WTC11 (cell line): ENCODE results near the gene GET4. TPM values are rescaled to one million over a fixed set of nuclear protein-coding genes. Genes with fewer than 3 reads are reported as not detected.

Experiments used
- ATAC-seq: fragments of 200-7000 bp; cut with Tn5 transposase; 2 replicates; pipeline ENCODE4 v1.10.0; 2021; ENCODE audit warnings: mild to moderate bottlenecking, moderate library complexity
- CTCF ChIA-PET: fragments of 300-600 bp; sonication (Branson Sonifier 250); formaldehyde crosslinking; loops from one replicate; lab custom pipeline; 2021; ENCODE audit warnings: antibody characterized with exemption; lab: Charles Lee
- POLR2A ChIA-PET: fragments of 350-600 bp; sonication (Branson Sonifier 250); formaldehyde crosslinking; loops from one replicate; lab custom pipeline; 2021; ENCODE audit warnings: antibody characterized with exemption; lab: Charles Lee
- DNase-seq: peaks from one replicate; pipeline ENCODE4 v3.0.0; 2021; ENCODE audit warnings: low spot score
- H3K27ac Mint-ChIP-seq: 2 replicates; pipeline ENCODE4 v1.8.0; 2021; ENCODE audit warnings: mixed read lengths
- H3K27me3 Mint-ChIP-seq: 2 replicates; pipeline ENCODE4 v1.8.0; 2021; ENCODE audit warnings: low read depth, mild to moderate bottlenecking, moderate library complexity, mixed read lengths
- H3K36me3 Mint-ChIP-seq: 2 replicates; pipeline ENCODE4 v1.8.0; 2021; ENCODE audit warnings: mixed read lengths
- H3K4me1 Mint-ChIP-seq: 2 replicates; pipeline ENCODE4 v1.8.0; 2022; ENCODE audit warnings: mixed read lengths
- H3K4me3 Mint-ChIP-seq: 2 replicates; pipeline ENCODE4 v1.8.0; 2021; ENCODE audit warnings: mild to moderate bottlenecking, moderate library complexity, mixed read lengths
- H3K9me3 Mint-ChIP-seq: 2 replicates; pipeline ENCODE4 v1.8.0; 2021; ENCODE audit warnings: mixed read lengths
- CREB1 ChIP-seq: sonication (generic); formaldehyde crosslinking; IDR thresholded peaks from 2 replicates; pipeline ENCODE4 v1.8.0; 2023; ENCODE audit warnings: mild to moderate bottlenecking, missing genetic modification reagents
- EMX1 ChIP-seq: fragments of 250-450 bp; sonication (Bioruptor Pico); IDR thresholded peaks from 2 replicates; pipeline ENCODE4 v1.8.0; 2021; ENCODE audit warnings: mild to moderate bottlenecking
- ESRRA ChIP-seq: sonication (generic); formaldehyde crosslinking; IDR thresholded peaks from 2 replicates; pipeline ENCODE4 v1.8.1; 2022; ENCODE audit warnings: mild to moderate bottlenecking, missing genetic modification reagents, borderline replicate concordance
- ETV6 ChIP-seq: sonication (generic); formaldehyde crosslinking; IDR thresholded peaks from 2 replicates; pipeline ENCODE4 v1.8.1; 2022; ENCODE audit warnings: mild to moderate bottlenecking, missing genetic modification reagents
- FOXP1 ChIP-seq: sonication (generic); formaldehyde crosslinking; IDR thresholded peaks from 2 replicates; pipeline ENCODE4 v1.8.0; 2022; ENCODE audit warnings: missing genetic modification reagents, mild to moderate bottlenecking, moderate library complexity, borderline replicate concordance
- HMGA2 ChIP-seq: fragments of 250-450 bp; sonication (Bioruptor Pico); IDR thresholded peaks from 2 replicates; pipeline ENCODE4 v1.4.0; 2021; ENCODE audit warnings: mild to moderate bottlenecking, moderate library complexity
- JUN ChIP-seq: sonication (generic); formaldehyde crosslinking; IDR thresholded peaks from 2 replicates; pipeline ENCODE4 v1.8.0; 2023; ENCODE audit warnings: mild to moderate bottlenecking, missing genetic modification reagents
- KAT7 ChIP-seq: sonication (generic); formaldehyde crosslinking; IDR thresholded peaks from 2 replicates; pipeline ENCODE4 v1.8.1; 2023; ENCODE audit warnings: missing genetic modification reagents, mild to moderate bottlenecking, borderline replicate concordance
- PRRX2 ChIP-seq: fragments of 250-450 bp; sonication (Bioruptor Pico); IDR thresholded peaks from 2 replicates; pipeline ENCODE4 v1.8.0; 2021; ENCODE audit warnings: mild to moderate bottlenecking
- TP53 ChIP-seq: sonication (generic); formaldehyde crosslinking; IDR thresholded peaks from 2 replicates; pipeline ENCODE4 v1.8.1; 2023; ENCODE audit warnings: mild to moderate bottlenecking, missing genetic modification reagents
- ZNF263 ChIP-seq: sonication (generic); formaldehyde crosslinking; IDR thresholded peaks from 2 replicates; pipeline ENCODE4 v1.8.1; 2022; ENCODE audit warnings: low read depth, mild to moderate bottlenecking, moderate library complexity, missing genetic modification reagents
- total RNA-seq: library from RNA; stranded (reverse); gene quantifications from 3 replicates; pipeline ENCODE4 v1.2.3, GENCODE V29; 2021
- TF ChIP-seq, protein P1 (sequence below): fragments of 200-600 bp; IDR thresholded peaks from 2 replicates; pipeline ENCODE4 v1.8.0; 2022; ENCODE audit warnings: antibody characterized with exemption
- TF ChIP-seq, protein P2 (sequence below): sonication (generic); formaldehyde crosslinking; IDR thresholded peaks from 2 replicates; pipeline ENCODE4 v1.8.1; 2022; ENCODE audit warnings: low read depth, mild to moderate bottlenecking, moderate library complexity, missing genetic modification reagents, borderline replicate concordance
- TF ChIP-seq, protein P3 (sequence below): sonication (generic); formaldehyde crosslinking; IDR thresholded peaks from 2 replicates; pipeline ENCODE4 v1.8.1; 2022; ENCODE audit warnings: mild to moderate bottlenecking, moderate library complexity, missing genetic modification reagents
- TF ChIP-seq, protein P4 (sequence below): sonication (generic); formaldehyde crosslinking; IDR thresholded peaks from 2 replicates; pipeline ENCODE4 v1.8.1; 2022; ENCODE audit warnings: low read depth, missing genetic modification reagents, borderline replicate concordance
- TF ChIP-seq, protein P5 (sequence below): sonication (generic); formaldehyde crosslinking; IDR thresholded peaks from 2 replicates; pipeline ENCODE4 v1.8.0; 2022; ENCODE audit warnings: mild to moderate bottlenecking, missing genetic modification reagents

Gene GET4
- total RNA-seq, 1 experiment from 2014 or later: 73.0 TPM

DNA sequence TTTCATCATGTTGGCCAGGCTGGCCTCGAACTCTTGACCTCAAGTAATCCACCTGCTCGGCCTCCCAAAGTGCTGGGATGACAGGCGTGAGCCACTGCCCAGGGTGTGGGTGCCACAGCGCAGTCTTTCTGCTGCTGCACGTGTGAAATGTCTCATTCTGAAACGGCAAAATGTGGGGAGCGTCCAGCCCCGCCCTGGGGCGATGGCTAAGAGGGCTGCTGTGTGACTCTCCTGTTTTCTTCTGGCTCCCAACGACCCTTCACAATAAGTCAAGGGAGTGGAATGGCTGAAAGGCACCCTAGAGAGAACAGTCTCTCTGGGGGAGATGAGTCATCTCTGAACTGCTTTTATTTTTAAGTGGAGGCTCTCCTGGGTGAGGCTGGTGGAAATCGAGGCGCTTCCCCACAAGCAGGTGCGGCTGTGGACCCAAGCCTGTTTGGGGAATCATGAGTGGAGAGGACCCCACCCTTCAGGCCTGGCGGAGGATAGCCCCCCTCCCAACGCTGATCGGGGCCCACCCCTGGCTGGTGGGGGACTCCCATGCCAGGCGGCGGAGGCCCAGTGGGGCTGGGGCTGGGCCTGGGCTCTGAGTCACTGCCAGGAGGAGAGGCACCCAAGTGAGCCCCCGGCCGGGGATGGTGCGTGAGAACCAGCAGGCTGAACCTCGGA lies 60.2 kb downstream of the GET4 start (continued):
- TF ChIP-seq, protein P1, sequence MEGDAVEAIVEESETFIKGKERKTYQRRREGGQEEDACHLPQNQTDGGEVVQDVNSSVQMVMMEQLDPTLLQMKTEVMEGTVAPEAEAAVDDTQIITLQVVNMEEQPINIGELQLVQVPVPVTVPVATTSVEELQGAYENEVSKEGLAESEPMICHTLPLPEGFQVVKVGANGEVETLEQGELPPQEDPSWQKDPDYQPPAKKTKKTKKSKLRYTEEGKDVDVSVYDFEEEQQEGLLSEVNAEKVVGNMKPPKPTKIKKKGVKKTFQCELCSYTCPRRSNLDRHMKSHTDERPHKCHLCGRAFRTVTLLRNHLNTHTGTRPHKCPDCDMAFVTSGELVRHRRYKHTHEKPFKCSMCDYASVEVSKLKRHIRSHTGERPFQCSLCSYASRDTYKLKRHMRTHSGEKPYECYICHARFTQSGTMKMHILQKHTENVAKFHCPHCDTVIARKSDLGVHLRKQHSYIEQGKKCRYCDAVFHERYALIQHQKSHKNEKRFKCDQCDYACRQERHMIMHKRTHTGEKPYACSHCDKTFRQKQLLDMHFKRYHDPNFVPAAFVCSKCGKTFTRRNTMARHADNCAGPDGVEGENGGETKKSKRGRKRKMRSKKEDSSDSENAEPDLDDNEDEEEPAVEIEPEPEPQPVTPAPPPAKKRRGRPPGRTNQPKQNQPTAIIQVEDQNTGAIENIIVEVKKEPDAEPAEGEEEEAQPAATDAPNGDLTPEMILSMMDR: no peak
- no peak for TF ChIP-seq ESRRA (CRISPR knock-in tag)
- no peak for TF ChIP-seq FOXP1 (CRISPR knock-in tag)
- TF ChIP-seq PRRX2 (CRISPR knock-in tag): no peak

DNA sequence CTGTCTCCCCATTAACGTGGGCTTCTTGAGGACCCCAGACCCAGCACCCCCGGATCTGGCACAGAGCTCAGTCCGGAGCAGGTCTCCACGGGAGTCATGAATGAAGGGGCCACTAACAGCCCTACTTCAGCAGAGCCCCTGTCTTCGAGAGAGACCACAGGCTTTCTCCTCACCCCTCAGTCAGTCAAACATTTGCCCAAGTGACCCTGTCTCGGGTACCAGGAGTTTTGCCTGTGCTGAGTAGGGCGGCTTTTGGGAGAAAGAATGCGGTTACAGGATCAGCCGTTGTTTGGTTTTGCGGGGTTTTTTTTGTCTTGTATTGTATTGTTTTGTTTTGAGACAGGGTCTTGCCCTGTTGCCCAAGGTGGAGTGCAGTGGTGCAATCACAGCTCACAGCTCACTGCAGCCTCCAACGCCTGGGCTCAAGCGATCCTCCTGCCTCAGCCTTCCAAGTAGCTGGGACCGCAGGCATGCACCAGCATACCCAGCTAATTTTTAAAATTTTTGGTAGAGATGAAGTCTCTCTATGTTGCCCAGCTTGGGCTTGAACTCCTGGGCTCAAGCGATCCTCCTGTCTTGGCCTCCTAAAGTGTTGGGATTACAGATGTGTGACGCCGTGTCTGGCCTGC lies 61.6 kb downstream of the GET4 start:
- peaks cover 25% of the 10 kb centered on the region for H3K27me3 Mint-ChIP-seq
- no peak overlapping the region for H3K27ac Mint-ChIP-seq
- H3K9me3 Mint-ChIP-seq: peaks cover 4% of the 10 kb centered on the region; the same call in 1 of the 2 replicates
- ChIA-PET CTCF (no interaction called here), POLR2A (no interaction called here)
- TF ChIP-seq, protein P2, sequence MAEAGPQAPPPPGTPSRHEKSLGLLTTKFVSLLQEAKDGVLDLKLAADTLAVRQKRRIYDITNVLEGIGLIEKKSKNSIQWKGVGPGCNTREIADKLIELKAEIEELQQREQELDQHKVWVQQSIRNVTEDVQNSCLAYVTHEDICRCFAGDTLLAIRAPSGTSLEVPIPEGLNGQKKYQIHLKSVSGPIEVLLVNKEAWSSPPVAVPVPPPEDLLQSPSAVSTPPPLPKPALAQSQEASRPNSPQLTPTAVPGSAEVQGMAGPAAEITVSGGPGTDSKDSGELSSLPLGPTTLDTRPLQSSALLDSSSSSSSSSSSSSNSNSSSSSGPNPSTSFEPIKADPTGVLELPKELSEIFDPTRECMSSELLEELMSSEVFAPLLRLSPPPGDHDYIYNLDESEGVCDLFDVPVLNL: no peak
- no peak overlapping the region for H3K4me3 Mint-ChIP-seq
- DNase-seq (no peak), ATAC-seq (no peak)
- no peaks in the 10 kb centered on the region for H3K36me3 Mint-ChIP-seq
- H3K4me1 Mint-ChIP-seq: no peaks in the 10 kb centered on the region

DNA sequence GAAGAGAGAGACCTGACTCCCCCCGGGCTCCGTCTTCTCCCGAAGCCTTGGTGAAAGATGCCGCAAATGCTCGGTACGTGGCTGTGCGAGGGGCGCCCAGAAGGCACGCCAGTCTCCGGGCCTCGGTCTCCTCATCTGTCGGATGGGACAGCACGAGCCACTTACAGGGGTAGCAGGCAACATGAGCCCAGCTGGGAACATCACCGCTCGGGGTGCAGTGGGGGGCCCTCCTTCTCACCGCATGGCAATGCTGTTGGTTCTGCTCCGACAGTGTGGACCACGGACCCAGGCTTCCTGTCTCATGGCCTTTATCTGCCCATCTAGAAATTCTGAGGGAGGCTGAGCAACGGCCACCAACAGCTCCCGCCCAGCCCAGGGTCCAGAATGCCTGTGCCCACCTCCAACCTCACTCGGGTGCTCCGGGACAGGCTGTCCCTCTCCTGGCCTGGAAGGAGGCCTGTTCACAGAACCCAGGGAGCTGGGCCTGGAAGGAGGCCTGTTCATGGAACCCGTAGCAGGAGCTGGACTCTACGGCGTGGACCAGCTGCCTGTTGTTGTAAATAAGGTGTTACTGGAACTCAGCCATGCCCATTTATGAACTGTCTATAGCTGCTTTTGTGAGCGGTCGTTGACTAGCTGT lies 62.3 kb downstream of the GET4 start:
- Mint-ChIP-seq H3K4me3 (no peak overlapping the region), H3K27ac (no peak overlapping the region), H3K9me3 (peaks cover 4% of the 10 kb centered on the region; the same call in 1 of the 2 replicates), H3K27me3 (peaks cover 25% of the 10 kb centered on the region), H3K4me1 (no peaks in the 10 kb centered on the region), H3K36me3 (no peaks in the 10 kb centered on the region)
- ChIA-PET POLR2A (interaction anchor here (0.5 kb wide), 1 partner anchor 14 kb away, joined by 8 read pairs; no protein-coding TSS in a partner anchor), CTCF (no interaction called here)
- no peak for DNase-seq
- ATAC-seq: no peak
- no peak for TF ChIP-seq TP53
- TF ChIP-seq HMGA2 (CRISPR knock-in tag): no peak
- TF ChIP-seq, protein P3, sequence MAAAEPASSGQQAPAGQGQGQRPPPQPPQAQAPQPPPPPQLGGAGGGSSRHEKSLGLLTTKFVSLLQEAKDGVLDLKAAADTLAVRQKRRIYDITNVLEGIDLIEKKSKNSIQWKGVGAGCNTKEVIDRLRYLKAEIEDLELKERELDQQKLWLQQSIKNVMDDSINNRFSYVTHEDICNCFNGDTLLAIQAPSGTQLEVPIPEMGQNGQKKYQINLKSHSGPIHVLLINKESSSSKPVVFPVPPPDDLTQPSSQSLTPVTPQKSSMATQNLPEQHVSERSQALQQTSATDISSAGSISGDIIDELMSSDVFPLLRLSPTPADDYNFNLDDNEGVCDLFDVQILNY (CRISPR knock-in tag): no peak
- TF ChIP-seq, protein P4, sequence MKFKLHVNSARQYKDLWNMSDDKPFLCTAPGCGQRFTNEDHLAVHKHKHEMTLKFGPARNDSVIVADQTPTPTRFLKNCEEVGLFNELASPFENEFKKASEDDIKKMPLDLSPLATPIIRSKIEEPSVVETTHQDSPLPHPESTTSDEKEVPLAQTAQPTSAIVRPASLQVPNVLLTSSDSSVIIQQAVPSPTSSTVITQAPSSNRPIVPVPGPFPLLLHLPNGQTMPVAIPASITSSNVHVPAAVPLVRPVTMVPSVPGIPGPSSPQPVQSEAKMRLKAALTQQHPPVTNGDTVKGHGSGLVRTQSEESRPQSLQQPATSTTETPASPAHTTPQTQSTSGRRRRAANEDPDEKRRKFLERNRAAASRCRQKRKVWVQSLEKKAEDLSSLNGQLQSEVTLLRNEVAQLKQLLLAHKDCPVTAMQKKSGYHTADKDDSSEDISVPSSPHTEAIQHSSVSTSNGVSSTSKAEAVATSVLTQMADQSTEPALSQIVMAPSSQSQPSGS (CRISPR knock-in tag): no peak
- TF ChIP-seq CREB1 (CRISPR knock-in tag): no peak
- TF ChIP-seq EMX1 (CRISPR knock-in tag): no peak
- no peak for TF ChIP-seq ZNF263 (CRISPR knock-in tag)
- TF ChIP-seq, protein P5, sequence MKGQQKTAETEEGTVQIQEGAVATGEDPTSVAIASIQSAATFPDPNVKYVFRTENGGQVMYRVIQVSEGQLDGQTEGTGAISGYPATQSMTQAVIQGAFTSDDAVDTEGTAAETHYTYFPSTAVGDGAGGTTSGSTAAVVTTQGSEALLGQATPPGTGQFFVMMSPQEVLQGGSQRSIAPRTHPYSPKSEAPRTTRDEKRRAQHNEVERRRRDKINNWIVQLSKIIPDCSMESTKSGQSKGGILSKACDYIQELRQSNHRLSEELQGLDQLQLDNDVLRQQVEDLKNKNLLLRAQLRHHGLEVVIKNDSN (CRISPR knock-in tag): no peak
- TF ChIP-seq KAT7: no peak
- no peak for TF ChIP-seq JUN (CRISPR knock-in tag)
- no peak for TF ChIP-seq ETV6
